Endothelial cell (in vitro differentiated cells): Measurements from ENCODE around the gene ERG. TPM values are rescaled to one million over a fixed set of nuclear protein-coding genes. Genes with fewer than 3 reads are reported as not detected.

ENCODE experiments used
- DNase-seq: peaks from one replicate; pipeline ENCODE4 v3.0.0; 2021; ENCODE audit warnings: low spot score
- H3K27ac Mint-ChIP-seq: one replicate; pipeline ENCODE4 v1.8.0; 2021; ENCODE audit warnings: mixed read lengths, inconsistent platforms; ENCODE audit not compliant: unreplicated experiment
- H3K27me3 Mint-ChIP-seq: one replicate; pipeline ENCODE4 v1.8.0; 2021; ENCODE audit warnings: mild to moderate bottlenecking, moderate library complexity, mixed read lengths, inconsistent platforms; ENCODE audit not compliant: unreplicated experiment
- H3K36me3 Mint-ChIP-seq: one replicate; pipeline ENCODE4 v1.8.0; 2021; ENCODE audit warnings: mild to moderate bottlenecking, low read depth, mixed read lengths, inconsistent platforms; ENCODE audit not compliant: unreplicated experiment
- H3K4me1 Mint-ChIP-seq: one replicate; pipeline ENCODE4 v1.8.0; 2021; ENCODE audit warnings: mild to moderate bottlenecking, mixed read lengths, inconsistent platforms; ENCODE audit not compliant: unreplicated experiment
- H3K4me3 Mint-ChIP-seq: one replicate; pipeline ENCODE4 v1.8.0; 2021; ENCODE audit warnings: mild to moderate bottlenecking, mixed read lengths, inconsistent platforms; ENCODE audit not compliant: unreplicated experiment
- H3K9me3 Mint-ChIP-seq: one replicate; pipeline ENCODE4 v1.8.0; 2021; ENCODE audit warnings: mixed read lengths, inconsistent platforms; ENCODE audit not compliant: unreplicated experiment
- total RNA-seq: library from RNA; stranded (reverse); fragmentation: NEBNext Ultra II Directional; extraction: Animal tissue kit (Norgen Biotek cat#: 25700); gene quantifications from one replicate; pipeline ENCODE4 v1.2.1, GENCODE V29; 2021; ENCODE audit not compliant: unreplicated experiment
- TF ChIP-seq, protein P1 (sequence below): fragments of 200-600 bp; sonication (generic); IDR thresholded peaks from one replicate; pipeline ENCODE4 v1.5.0; 2021; ENCODE audit warnings: antibody characterized with exemption; ENCODE audit not compliant: unreplicated experiment

The ERG gene
- total RNA-seq, 1 donor from 2014 or later, result 133 TPM

DNA sequence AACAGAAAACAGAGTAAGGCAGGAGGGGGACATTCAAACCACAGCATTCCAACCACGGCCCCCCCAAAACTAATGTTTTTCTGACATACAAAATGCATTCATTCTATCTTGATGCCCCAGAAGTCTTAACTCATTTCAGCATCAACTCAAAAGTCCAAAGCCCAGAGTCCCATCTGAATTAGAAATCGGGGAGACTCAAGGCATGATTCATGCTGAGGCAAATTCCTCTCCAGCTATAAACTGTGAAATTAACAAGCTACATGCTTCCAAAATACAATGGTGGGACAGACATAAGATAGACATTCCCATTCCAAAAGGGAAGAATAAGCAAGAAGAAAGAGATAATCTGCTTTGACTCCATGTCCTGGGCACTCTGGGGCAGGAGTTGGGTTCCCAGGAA, 167.6 kb downstream of the ERG start:
- no peaks in the 10 kb centered on the region for H3K4me1 Mint-ChIP-seq
- no peaks in the 10 kb centered on the region for H3K27me3 Mint-ChIP-seq
- no peak overlapping the region for H3K27ac Mint-ChIP-seq
- H3K4me3 Mint-ChIP-seq, result no peak overlapping the region
- no peaks in the 10 kb centered on the region for H3K36me3 Mint-ChIP-seq
- H3K9me3 Mint-ChIP-seq, result no peaks in the 10 kb centered on the region
- no peak for DNase-seq
- TF ChIP-seq, protein P1, sequence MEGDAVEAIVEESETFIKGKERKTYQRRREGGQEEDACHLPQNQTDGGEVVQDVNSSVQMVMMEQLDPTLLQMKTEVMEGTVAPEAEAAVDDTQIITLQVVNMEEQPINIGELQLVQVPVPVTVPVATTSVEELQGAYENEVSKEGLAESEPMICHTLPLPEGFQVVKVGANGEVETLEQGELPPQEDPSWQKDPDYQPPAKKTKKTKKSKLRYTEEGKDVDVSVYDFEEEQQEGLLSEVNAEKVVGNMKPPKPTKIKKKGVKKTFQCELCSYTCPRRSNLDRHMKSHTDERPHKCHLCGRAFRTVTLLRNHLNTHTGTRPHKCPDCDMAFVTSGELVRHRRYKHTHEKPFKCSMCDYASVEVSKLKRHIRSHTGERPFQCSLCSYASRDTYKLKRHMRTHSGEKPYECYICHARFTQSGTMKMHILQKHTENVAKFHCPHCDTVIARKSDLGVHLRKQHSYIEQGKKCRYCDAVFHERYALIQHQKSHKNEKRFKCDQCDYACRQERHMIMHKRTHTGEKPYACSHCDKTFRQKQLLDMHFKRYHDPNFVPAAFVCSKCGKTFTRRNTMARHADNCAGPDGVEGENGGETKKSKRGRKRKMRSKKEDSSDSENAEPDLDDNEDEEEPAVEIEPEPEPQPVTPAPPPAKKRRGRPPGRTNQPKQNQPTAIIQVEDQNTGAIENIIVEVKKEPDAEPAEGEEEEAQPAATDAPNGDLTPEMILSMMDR, result no peak

Other genes starting within 250 kb of the ERG start
- gene KCNJ15, start 241.5 kb downstream of the ERG start, total RNA-seq, result 0.97 TPM